HuH-7.5 (cell line): ENCODE data around the gene PHF2.

ENCODE experiments used
- DNase-seq: peaks from one replicate; pipeline ENCODE4 v3.0.0; 2011; ENCODE audit warnings: low spot score

The PHF2 gene

DNA sequence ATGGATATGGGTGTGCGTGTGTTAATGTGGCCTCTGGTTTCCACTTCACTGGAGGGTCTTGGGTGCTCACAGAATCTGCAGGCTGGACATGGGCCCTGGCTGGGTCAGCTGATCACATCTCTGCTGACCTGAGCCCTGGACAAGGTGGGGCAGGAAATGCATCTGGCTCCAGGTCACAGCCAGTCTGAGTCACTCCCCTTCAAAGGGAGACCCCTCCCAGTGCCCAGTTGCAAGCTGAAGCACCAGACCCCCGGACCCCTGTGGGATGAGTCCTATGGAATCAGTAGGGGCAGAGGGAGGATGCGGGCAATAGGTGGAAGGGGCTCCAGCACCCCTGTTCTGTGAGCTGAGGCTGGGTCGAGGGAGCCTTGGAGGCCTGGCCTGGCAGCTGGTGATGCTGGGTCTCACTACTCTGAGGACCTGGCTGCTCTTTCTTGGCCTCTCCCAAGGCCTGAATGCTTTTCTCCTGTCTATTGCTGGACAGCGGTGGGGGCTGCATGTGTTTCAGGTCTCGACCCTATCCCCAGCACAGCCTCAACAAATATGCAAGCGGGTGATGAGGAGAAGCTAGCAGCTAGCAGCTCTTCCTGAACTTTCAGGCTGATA lies 54.5 kb downstream of the PHF2 start:
- no peak for DNase-seq

DNA sequence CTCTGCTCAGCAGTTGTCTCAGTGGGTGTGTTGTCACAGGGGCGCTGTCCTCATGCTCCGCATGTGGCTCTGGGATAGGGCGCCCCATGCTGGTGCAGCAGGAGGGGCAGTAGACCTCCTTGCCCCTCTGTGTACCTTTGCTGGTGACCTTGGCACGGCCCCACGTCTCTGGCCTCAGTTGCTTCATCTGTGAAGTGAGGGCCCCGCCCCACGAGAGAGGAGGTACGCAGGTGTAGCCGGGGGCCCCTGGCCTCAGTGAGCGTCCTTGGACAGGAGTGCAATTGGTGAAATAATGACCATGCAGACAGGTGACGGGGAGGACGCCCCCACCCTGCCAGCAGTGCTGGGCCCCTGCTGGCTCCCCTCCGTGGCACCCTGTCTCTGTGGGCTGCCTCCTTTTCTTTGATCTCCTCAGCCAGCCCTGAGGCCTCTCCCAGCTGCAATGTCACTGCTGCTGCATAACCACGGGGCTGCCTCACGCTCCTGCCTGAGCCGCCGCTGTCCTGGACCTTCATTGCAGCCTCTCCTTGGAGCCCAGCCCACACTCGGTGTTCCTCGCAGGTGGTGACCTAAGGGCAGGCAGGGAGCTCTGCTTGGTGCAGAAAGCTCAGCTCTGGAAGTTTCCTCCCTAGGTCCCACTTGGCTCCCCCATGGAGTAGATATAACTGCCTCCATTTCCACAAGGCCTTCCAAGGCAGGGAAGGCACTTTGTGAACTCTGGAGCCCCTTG lies 57.3 kb downstream of the PHF2 start:
- DNase-seq: no peak

DNA sequence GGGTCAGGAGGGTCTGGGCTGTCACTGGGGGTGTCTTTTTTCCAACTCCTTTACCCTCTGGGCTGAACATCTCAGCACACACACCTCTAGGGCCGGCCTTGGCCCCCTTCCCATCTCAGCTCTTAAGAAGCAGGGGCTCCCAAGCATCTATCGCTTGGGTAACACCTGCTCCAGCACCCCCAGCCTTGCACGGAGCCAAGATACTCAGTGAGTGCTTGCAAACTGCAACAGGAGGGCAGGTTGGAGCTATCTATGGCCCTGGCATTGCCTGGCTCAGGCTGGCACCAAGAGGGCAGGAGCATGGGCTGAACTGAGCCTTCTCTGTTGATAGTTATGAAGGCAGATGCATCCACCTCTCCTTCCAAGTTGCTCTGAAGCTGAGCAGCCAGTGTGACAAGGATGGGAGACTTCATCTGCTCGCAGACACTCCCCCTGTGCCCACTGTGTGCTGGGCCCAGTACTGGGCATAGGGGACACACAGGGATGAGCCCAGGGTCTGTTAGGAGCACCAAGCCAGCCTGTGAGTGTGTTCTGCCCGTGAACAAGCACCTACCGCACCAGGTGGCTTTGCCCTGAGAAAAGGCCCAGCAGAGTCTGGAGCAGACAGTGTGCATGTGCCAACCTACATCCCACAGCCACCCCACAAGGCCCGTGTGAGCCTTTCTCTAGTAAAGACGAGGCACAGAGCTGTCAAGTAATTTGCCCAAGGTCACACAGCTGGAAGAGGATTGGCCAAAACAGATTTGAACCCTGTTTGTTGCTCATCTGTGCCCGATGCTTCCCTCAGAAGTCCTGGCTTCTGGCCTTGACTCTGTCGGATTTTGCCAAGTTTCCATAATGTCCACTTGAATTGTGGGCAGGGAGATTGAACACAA lies 58.2 kb downstream of the PHF2 start:
- no peak for DNase-seq

DNA sequence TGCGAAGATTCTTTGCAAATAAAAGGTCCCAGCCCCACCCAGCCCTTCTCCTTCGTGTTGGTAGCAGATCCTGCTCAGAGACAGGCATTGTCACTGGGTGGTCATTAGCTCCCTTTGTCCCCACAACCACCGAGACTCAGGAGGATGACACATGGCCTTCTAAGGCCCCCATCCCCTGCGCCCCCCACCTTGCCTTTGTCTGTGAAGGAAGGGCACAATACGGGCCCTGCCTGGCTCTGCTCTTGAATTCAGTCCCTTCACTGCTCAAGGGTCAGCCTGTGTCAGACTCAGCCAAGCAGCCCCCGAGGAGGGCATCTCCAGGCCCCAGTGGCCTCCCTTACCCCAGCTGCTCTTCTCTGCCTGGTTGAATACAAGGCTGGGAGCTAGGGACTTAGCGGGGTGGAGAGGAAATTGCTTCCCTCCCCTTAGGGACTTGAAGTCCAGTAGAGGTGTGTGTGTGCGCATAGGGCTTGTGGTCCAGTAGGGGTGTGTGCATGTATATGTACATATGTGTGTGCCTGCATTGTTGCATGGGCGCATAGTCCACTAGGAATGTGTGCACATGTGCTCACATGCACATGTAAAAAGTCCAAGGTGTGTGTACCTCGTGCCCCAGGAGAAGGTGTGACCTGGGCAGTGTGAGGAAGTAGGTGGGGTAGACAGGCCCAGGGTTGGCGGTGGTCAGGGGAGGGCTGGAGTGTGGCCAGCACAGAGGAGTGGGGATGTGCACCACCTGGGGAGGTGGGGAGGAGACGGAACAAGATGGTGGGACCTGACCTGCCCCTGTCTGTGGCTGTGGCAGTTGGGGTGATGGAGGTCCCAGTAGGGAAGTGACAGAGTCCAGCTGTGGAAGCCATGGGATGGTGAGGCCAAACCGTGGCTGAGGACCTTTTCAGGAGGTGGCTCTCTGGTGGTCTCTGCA lies 59.1 kb downstream of the PHF2 start:
- DNase-seq: no peak

DNA sequence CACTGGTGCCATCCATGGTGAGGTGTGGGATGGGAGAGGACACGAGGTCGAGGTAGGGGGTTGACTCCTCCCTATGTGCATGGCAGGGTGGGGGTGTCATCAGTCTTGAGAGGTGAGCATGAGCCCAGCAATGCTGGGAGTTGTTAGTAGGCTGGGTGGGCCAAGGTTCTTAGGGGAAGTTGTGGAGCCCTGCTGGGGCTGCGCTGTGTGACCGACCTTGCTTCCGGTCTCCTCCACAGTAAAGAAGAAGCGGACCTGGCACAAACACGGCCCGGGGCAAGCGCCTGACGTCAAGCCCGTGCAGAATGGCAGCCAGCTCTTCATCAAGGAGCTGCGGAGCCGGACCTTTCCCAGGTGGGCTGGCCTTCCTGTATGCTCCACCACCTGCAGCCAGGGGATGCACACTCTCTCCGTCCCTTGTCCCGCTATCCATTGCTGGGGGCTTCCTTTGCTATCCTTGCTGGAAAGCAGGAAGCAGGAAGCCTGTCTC lies 59.8 kb downstream of the PHF2 start:
- no peak for DNase-seq

DNA sequence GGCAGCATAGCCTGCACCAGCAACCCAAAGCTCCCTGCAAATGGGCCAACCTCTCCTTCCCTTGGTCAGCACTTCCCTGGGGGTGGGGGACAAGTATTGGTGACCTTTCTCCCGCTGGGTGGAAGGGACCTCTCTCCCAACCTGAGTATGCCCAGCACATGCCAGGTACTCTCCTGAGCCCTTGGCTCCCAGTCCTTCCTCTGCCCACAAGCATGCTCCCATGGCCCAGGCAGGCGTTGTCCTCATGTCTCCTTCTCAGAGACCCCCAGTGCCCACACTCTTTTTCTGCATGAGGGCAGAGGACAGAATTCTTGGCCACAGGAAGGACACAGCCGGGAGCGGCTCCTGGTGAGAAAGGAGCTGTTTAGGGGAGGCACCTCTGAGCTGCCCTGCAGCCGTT lies 60.3 kb downstream of the PHF2 start:
- DNase-seq: no peak

DNA sequence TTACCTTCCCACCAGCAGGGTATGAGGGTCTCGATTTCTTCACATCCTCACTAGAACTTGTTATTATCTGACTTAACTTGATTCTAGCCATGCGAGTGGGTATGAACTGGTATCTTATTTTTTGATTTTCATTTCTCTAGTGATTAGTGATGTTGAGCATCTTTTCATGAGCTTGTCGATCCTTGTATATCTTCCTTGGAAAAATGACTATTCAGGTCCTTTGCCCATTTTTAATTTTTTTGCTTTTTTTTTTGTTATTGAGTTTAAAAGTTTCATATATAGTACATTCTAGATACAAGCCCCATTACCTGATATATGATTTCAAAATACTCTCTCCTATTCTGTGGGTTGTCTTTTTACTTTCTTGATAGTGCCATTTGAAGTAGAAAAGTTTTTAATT lies 61.5 kb downstream of the PHF2 start:
- DNase-seq: no peak

DNA sequence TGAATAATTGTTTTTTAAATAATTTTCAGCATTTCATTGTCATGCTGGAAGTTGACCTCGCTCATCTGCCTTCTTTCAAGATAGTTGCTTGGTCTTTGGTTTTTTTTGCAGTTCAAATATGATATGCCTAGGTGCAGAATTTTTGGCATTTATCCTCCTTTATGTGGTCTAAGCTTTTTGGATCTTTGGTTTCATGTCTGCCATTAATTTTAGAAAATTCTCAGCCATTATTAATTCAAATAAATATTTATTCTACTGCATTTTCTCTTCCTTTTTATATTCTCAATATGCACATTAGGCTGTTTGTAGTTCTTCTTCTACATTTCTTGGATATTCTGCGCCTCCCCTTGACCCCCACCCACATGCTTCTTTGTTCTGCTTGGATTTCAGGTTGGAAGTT lies 63.6 kb downstream of the PHF2 start:
- no peak for DNase-seq

DNA sequence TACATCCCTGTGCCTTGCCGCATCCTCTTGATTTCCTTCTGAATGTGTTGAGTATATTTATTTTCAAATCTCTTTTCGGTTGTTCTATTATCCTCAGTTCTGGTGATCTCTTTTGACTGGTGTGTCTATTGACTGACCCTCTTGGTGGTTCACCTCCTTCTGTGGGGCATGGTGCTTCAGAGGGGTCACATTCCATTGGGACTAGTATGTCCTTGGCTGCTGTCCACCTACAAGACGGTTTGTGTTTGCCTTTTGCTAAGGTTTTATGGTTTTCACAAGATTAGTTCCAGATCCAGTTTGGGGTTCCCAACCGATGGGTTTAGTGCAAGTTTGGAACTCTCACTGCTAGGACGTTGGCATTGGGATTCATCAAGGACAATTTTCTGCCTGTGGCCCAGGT lies 66.6 kb downstream of the PHF2 start:
- no peak for DNase-seq

DNA sequence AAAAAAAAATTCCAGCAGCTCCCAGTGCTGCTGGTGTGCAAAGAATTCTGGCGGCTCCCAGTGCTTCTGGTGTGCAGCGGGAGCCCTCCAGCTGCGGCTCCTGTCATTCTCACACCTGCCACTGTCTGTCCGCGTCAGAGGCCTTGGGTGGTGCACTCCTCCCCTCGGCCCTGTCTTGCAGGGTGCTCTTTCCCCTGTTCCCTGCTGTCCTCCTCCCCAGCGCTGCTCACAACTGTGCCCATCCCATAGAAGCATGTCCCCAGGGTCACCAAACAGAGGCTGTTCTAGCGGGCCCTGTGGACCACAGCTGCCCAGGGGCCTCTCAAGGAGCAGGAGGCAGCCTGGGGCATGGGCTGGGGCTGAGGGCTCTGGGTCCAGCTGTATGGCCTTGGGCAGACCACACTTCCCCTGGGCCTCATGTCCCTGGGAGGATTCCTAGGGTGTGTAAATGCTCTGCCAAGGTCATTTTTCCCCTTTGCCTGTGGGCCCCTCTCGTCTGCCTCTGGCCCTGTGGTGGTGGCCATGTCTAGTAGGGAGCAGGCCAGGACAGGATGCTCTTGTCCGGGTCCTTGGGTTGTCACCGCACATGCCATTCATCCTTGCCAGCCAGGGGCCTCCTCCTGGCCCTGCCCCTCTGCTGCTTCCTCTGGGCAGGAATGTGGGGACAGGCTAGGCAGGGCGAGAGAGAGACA lies 68.2 kb downstream of the PHF2 start:
- DNase-seq: no peak

DNA sequence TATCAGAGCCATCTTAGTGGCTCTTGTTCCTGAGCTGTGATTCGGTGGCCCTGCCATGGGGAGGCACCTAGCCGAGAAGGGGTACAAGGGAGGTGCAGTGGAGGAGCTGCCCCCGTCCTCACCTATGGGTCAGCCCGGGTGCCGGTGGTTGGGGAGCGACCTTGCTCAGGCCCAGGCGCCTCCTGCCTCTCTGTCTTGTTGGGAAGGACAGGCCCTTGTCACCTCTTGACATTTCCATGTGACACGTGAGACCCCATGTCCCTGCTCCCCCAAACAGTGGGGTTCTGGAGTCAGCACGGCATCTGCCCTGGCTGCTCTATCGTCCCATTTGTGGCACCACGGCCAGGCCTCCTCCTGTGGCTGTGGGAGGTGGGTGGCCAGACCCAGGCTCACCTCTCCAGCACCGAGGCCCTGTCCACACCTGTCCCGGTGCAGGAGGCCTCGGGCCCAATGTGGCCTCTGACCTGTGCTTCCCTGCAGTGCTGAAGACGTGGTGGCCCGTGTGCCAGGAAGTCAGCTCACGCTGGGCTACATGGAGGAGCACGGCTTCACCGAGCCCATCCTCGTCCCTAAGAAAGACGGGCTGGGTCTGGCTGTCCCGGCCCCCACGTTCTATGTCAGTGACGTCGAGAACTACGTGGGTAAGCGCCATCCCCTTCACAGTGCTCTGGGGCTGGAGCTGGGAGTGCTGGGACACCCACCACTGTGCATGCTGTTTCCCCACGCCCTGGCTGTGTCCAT lies 68.9 kb downstream of the PHF2 start:
- DNase-seq: no peak

DNA sequence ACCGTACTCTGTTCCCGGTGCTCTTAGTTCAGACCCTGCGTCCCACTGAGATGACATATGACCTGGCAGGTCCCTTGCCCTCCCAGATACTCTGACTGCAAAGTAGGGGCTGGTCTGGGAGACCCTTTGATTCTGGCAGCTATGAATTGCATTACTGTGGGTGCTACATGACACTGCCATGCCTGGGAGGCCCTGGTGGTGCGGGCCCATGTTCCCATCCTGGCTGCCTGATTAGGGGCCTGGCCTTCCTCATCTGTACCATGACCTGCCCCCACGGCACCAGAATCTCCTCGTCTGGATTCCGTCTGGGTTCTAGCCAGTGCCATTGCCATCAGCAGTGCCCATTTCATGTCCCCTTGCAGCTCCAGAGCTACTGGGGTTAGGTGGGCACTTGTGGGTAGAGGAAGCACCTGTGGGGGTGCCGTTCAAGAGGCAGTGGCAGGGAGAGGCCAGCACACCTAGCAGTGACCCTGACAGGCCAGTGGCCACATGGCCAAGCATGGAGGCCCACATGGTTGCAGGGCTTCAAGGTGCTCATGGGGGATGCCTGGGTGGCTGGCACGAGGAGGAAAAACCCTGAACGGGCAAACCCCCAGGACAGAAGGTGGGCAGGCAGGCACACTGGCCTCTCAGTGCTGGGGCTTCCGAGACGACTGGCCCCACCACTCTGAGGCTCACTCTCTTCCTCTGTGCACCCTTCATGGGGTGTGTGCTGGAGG lies 69.7 kb downstream of the PHF2 start:
- no peak for DNase-seq

DNA sequence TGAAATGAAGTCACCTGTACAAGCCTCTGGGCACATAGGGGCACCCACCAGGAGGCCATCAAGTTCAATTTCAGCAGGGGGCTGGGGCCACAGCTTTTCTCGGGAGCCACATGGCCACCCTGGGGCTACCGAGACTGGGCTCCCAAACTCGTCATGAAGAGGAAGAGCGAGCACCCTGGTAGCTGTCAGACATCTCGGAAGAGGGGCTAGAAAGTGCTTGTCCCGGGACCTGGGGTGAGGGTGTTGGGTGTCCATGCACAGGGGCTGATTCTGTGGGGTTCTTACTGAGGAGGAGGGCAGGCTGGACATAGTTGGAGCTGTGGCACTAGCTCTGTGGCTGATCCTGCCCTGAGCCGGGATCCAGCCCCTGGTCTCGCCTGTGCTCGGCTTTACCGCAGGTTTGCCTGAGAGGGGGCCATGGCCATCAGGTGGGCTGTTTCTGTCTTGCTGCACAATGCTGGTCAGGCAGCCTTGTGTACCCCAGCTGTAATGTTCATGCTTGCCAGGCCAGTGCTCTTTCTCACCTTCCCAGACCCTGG lies 70.3 kb downstream of the PHF2 start:
- DNase-seq: no peak

DNA sequence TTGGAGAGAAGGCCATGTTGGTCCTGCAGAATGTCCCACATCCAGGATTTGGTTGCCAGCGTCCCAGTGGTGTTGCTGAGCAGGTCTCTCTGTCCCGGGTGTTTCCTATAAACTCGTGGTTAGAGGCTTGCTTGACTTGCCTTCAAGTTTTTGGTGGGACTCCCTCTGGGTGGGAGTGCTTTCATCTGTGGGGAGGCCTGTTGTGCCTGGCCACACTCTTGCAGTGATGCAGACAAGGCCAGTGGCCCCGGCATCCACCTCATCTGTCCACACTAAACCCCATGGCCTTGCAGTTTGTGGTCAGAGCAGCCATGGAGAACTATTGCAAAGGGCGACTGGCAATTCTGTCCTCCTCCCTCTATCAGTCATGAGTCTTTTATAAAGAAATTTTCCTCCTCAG lies 71.8 kb downstream of the PHF2 start:
- DNase-seq: no peak

DNA sequence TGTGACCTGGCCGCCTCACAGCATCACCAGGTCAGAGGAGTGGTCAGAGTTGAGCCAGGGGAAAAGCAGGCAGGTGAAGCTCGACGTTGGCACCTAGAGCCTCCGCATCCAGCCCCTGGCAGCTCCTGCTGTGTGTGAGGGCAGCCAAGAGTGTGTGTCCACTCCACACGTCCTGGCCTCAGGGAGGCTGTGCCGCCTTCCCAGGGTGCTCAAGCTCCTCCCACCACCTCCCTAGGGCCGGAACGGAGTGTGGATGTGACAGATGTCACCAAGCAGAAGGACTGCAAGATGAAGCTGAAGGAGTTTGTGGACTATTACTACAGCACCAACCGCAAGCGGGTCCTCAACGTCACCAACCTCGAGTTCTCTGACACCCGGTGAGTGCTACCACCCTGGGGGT lies 72.5 kb downstream of the PHF2 start:
- no peak for DNase-seq

DNA sequence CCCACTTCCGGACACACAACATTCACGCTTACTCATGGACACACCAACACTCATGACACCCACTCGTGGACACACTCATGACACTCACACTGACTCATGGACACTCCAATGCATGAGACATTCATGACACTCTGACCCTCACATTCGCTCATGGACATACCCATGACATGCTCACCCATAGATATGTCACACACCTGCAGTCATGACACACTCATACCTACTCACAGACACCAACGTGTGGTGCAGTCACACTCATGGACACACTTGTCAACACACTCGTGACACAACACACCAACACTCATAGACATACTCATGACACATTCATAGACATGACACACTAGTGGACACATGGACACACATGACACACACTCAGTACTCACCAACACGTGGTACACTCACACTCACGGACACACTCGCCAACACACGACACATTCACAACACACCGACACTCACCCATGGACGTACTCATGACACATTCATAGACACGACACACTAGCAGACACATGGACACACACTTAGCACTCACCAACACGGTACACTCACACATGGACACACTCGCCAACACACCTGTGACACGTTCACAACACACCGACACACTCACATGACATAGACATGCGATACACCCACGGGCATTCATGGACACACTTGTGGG lies 73.4 kb downstream of the PHF2 start:
- DNase-seq: no peak

DNA sequence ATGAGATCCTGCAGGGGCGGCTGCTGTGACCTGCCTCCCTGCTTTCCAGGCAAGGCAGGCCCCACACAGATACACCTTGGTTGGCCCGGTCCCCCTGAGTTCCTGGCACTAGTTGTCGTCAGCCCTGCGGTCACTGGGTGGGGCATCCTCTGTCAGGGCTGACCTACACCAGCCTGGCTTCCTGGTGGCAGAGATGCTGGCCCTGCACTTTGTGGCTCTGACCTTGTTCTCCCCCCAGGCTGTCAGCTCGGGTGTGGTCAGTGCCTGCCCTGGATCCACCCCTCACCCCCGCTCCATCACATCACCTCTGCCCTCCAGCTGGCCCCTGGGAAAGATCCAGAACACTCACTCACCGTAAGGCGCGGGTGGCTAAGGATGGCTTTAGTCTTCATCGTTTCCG lies 74.1 kb downstream of the PHF2 start:
- DNase-seq: no peak

DNA sequence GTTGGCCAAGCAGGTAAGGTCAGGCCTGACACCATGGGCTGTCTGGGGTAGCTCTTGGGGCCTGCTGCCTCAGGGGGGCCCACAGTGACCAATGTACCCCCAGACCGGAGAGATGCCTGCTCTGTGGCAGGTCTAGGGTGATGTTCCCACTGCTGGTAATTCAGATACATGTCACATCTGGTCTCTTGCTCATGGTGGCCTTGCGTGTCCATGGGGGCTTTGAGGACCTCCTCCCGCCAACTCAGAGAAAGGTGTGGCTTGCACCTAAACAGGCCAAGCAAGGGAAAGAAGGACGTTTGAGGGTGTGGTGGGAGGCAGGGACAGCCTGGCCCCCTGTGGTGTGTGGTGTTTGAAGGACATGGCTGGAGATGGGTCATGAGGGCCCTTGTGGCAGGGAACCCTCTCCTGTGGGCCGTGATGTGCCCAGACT lies 75.2 kb downstream of the PHF2 start:
- no peak for DNase-seq
